ENCODE data around the gene CMTM1.
"Not testable (repeated sequence)": the region's sequence is repeated elsewhere in the genome, so short reads cannot be mapped to it uniquely, and the experiment has no call there.

Gene CMTM1

GRCh38 chr16:66561381-66562080 is 4.7 kb upstream of the CMTM1 start:
- Mint-ChIP-seq H3K27ac (no peak overlapping the region), H3K4me1 (ENCODE audit: low read depth) (peaks cover 40% of the 10 kb centered on the region), H3K9me3 (no peaks in the 10 kb centered on the region), H3K4me3 (no peak overlapping the region), H3K27me3 (no peaks in the 10 kb centered on the region), H3K36me3 (ENCODE audit: low read depth) (peaks cover 90% of the 10 kb centered on the region)
- intact Hi-C loops (cut with micrococcal nuclease), result no loop called here

DNA sequence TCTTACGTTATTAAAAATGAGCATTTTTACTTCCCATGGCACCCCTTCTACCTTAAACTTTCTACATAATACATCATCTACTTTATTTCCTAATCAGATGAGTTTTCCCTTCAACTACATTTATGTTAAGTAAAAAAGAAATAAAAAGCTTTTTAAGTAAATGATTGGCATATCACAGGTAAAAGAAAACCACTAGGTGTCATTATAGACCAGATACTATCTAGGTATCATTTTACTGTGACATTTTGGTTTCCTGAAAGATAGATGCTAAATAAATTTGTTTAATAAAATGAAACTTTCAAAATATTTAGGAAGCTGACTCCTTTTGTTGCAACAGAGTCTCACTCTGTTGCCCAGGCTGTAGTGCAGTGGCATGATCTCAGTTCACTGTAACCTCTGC is 3.8 kb upstream of the CMTM1 start:
- H3K27ac Mint-ChIP-seq, result no peak overlapping the region

DNA sequence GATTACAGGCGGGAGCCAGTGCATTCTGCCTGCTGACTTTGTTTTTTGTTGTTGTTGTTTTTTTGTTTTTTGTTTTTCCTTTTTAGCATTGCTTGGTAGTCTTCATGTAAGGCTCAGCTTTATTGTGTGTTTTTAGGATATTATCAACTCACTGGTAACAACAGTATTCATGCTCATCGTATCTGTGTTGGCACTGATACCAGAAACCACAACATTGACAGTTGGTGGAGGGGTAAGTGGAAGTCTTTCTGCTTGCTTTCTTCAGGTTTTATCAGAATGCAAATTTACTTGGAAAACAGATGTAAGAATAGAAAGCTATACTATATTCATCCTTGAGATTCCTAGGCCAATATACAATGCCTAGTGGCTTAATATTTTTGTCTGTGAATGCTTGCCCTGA is 3.3 kb upstream of the CMTM1 start:
- Mint-ChIP-seq H3K36me3 (ENCODE audit: low read depth) (peaks cover 96% of the 10 kb centered on the region), H3K9me3 (no peaks in the 10 kb centered on the region), H3K27me3 (no peaks in the 10 kb centered on the region), H3K4me1 (ENCODE audit: low read depth) (peaks cover 34% of the 10 kb centered on the region), H3K27ac (no peak overlapping the region), H3K4me3 (no peak overlapping the region)
- intact Hi-C loops (cut with micrococcal nuclease), result no loop called here

More for the DNA sequence above, 3.8 kb upstream of the CMTM1 start:
- Mint-ChIP-seq H3K4me1 (ENCODE audit: low read depth) (peaks cover 38% of the 10 kb centered on the region), H3K27me3 (no peaks in the 10 kb centered on the region), H3K36me3 (ENCODE audit: low read depth) (peaks cover 96% of the 10 kb centered on the region), H3K4me3 (no peak overlapping the region), H3K9me3 (no peaks in the 10 kb centered on the region)
- intact Hi-C loops (cut with micrococcal nuclease), result no loop called here

DNA sequence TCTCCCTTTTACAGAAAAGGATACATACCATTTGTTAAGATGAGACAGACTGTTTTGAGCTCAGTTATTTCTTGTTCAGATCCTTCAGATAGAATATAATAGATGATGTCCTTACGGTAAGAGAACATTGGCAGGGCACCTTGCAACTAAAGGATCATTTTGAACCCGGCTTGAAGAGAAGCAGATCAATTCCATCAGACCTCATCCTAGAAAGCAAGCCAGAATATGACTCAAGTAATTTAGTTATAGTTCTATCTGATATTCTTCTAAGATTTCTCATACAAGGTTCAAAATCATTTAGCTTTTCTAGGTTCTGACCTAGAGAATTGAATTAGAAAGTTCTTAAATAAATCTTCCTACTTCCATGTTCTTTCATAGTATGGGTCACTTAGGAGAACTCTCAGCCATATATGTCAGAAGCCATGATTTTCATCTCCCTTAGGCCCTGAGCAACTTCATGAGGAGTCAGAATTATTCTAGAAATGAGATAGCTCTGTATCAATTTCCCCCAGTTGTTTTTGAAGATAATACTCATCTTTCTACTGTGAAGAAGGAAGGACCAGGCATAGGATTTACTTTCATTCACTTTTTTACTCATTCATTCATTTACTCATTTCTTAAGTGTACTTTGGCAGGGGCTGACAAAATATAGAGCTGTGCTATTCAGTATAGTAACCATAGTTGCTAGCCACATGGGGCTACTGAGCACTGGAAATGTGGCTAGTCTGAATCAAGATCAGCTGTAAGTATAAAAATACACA is 2.5 kb upstream of the CMTM1 start:
- H3K4me1 Mint-ChIP-seq (ENCODE audit: low read depth), result peaks cover 33% of the 10 kb centered on the region
- intact Hi-C loops (cut with micrococcal nuclease), result no loop called here
- H3K36me3 Mint-ChIP-seq (ENCODE audit: low read depth), result peaks cover 89% of the 10 kb centered on the region
- no peak overlapping the region for H3K27ac Mint-ChIP-seq
- H3K27me3 Mint-ChIP-seq, result no peaks in the 10 kb centered on the region
- no peaks in the 10 kb centered on the region for H3K9me3 Mint-ChIP-seq
- no peak overlapping the region for H3K4me3 Mint-ChIP-seq

DNA sequence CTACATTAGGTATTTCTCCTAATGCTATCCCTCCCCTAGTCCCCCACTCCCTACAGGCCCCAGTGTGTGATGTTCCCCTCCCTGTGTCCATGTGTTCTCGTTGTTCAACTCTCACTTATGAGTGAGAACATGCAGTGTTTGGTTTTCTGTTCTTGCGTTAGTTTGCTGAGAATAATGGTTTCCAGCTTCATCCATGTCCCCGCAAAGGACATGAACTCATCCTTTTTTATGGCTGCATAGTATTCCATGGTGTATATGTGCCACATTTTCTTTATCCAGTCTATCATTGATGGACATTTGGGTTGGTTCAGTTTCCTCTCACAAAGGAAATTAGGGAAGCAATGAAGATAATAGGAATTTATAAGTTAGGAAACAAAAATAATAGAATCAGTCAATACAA is 1.0 kb downstream of the CMTM1 start:
- intact Hi-C loops (cut with micrococcal nuclease); H3K4me3 Mint-ChIP-seq; H3K27ac Mint-ChIP-seq; H3K9me3 Mint-ChIP-seq; H3K27me3 Mint-ChIP-seq: not testable (repeated sequence)
- Mint-ChIP-seq H3K4me1 (ENCODE audit: low read depth) (peaks cover 27% of the 10 kb centered on the region), H3K36me3 (ENCODE audit: low read depth) (peaks cover 62% of the 10 kb centered on the region)

DNA sequence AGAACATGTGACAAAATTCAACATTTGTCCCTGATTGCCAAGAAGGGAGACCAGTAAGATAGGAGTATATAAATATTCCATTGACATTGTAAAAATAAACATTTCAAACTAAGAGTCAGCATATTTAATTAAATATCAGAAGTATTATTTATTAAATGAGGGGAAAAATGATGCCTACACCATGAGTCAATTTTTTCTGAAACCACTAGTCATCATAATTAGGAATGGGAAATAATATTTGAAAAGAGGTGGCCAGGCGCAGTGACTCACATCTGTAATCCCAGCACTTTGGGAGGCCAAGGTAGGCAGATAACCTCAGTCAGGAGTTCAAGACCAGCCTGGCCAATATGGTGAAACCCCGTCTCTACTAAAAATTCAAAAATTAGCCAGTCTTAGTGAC is 2.1 kb downstream of the CMTM1 start:
- H3K27me3 Mint-ChIP-seq, result no peaks in the 10 kb centered on the region
- H3K4me1 Mint-ChIP-seq (ENCODE audit: low read depth), result peaks cover 35% of the 10 kb centered on the region
- H3K4me3 Mint-ChIP-seq, result no peak overlapping the region
- intact Hi-C loops (cut with micrococcal nuclease), result no loop called here
- H3K27ac Mint-ChIP-seq, result no peak overlapping the region
- H3K36me3 Mint-ChIP-seq (ENCODE audit: low read depth), result peaks cover 54% of the 10 kb centered on the region
- H3K9me3 Mint-ChIP-seq, result no peaks in the 10 kb centered on the region

GRCh38 chr16:66569131-66569530 is 2.9 kb downstream of the CMTM1 start:
- H3K27ac Mint-ChIP-seq, result no peak overlapping the region
- H3K27me3 Mint-ChIP-seq, result no peaks in the 10 kb centered on the region
- peaks cover 38% of the 10 kb centered on the region for H3K4me1 Mint-ChIP-seq (ENCODE audit: low read depth)
- no peak overlapping the region for H3K4me3 Mint-ChIP-seq
- intact Hi-C loops (cut with micrococcal nuclease), result no loop called here
- no peaks in the 10 kb centered on the region for H3K9me3 Mint-ChIP-seq
- H3K36me3 Mint-ChIP-seq (ENCODE audit: low read depth), result peaks cover 46% of the 10 kb centered on the region

GRCh38 chr16:66569827-66570405 is 3.7 kb downstream of the CMTM1 start:
- Mint-ChIP-seq H3K4me3 (no peak overlapping the region), H3K9me3 (no peaks in the 10 kb centered on the region), H3K27me3 (no peaks in the 10 kb centered on the region), H3K36me3 (ENCODE audit: low read depth) (peaks cover 38% of the 10 kb centered on the region), H3K27ac (no peak overlapping the region), H3K4me1 (ENCODE audit: low read depth) (peaks cover 42% of the 10 kb centered on the region)
- intact Hi-C loops (cut with micrococcal nuclease), result no loop called here

GRCh38 chr16:66572356-66572755 is 6.1 kb downstream of the CMTM1 start:
- no peaks in the 10 kb centered on the region for H3K9me3 Mint-ChIP-seq
- intact Hi-C loops (cut with micrococcal nuclease), result no loop called here
- peaks cover 14% of the 10 kb centered on the region for H3K36me3 Mint-ChIP-seq (ENCODE audit: low read depth)
- H3K4me3 Mint-ChIP-seq, result no peak overlapping the region
- peaks cover 6% of the 10 kb centered on the region for H3K27me3 Mint-ChIP-seq
- H3K4me1 Mint-ChIP-seq (ENCODE audit: low read depth), result peaks cover 50% of the 10 kb centered on the region
- H3K27ac Mint-ChIP-seq, result no peak overlapping the region

- intact Hi-C loops (cut with micrococcal nuclease), result no loop called here
- Mint-ChIP-seq H3K4me3 (no peak overlapping the region), H3K4me1 (ENCODE audit: low read depth) (peaks cover 59% of the 10 kb centered on the region), H3K27ac (peak overlapping the region; percentile 34), H3K9me3 (no peaks in the 10 kb centered on the region), H3K36me3 (ENCODE audit: low read depth) (peaks cover 7% of the 10 kb centered on the region), H3K27me3 (peaks cover 23% of the 10 kb centered on the region)
Observed at GRCh38 chr16:66574081-66574480, 7.8 kb downstream of the CMTM1 start.

DNA sequence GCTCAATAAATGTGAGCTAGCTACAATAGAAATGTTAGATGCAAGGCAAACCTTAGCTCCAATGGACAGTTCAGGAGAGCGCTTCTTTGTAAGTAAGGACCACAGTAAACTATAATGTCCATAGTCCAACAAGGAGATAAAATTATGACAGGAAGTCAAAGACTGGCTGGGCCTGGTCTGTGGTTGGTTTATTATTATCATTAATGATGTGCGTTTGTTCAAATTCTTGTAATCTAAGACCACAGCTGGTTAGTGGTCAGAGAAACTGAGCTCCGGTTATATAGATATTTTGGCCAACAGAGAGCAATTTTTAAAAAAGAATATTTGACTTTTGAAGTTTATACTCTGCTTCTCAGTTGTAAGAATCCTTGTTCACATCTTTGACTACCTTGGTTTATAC is 8.3 kb downstream of the CMTM1 start:
- intact Hi-C loops (cut with micrococcal nuclease), result no loop called here
- Mint-ChIP-seq H3K27ac (peak overlapping the region; percentile 34), H3K36me3 (ENCODE audit: low read depth) (peaks cover 7% of the 10 kb centered on the region), H3K9me3 (no peaks in the 10 kb centered on the region), H3K4me3 (no peak overlapping the region), H3K4me1 (ENCODE audit: low read depth) (peaks cover 60% of the 10 kb centered on the region), H3K27me3 (peaks cover 27% of the 10 kb centered on the region)

- peaks cover 7% of the 10 kb centered on the region for H3K36me3 Mint-ChIP-seq (ENCODE audit: low read depth)
Observed at GRCh38 chr16:66575060-66575459, 8.8 kb downstream of the CMTM1 start.

DNA sequence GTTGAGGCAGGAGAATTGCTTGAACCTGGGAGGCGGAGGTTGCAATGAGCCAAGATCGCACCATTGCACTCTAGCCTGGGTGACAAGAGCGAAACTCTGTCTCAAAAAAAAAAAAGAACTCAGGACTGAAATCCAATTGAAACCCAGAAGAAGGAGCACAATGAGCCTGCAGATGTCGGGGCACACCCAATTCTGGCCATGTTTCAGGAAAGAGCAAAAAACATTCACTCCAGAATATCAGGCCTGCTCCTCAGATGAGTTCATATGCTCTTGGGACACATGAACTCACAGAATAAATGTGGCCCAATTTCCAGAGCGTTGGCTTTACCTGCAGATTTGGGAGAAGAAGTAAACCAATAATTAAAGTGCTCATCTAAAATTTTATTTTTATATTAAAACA is 10.1 kb downstream of the CMTM1 start:
- no peak overlapping the region for H3K27ac Mint-ChIP-seq
- peaks cover 41% of the 10 kb centered on the region for H3K27me3 Mint-ChIP-seq
- H3K36me3 Mint-ChIP-seq (ENCODE audit: low read depth), result peaks cover 5% of the 10 kb centered on the region
- no peak overlapping the region for H3K4me3 Mint-ChIP-seq
- H3K4me1 Mint-ChIP-seq (ENCODE audit: low read depth), result peaks cover 63% of the 10 kb centered on the region
- intact Hi-C loops (cut with micrococcal nuclease), result no loop called here
- no peaks in the 10 kb centered on the region for H3K9me3 Mint-ChIP-seq

More at GRCh38 chr16:66575060-66575459, 8.8 kb downstream of the CMTM1 start:
- Mint-ChIP-seq H3K27ac (no peak overlapping the region), H3K9me3 (no peaks in the 10 kb centered on the region), H3K27me3 (peaks cover 33% of the 10 kb centered on the region), H3K4me1 (ENCODE audit: low read depth) (peaks cover 61% of the 10 kb centered on the region), H3K4me3 (no peak overlapping the region)
- intact Hi-C loops (cut with micrococcal nuclease), result no loop called here
